Amniotic epithelial cell (primary cell): ENCODE data around the gene TRMT61A.

Experiments used
- DNase-seq: peaks from one replicate; pipeline ENCODE4 v3.0.0-alpha.2; 2010; ENCODE audit warnings: low read depth

Gene TRMT61A

DNA sequence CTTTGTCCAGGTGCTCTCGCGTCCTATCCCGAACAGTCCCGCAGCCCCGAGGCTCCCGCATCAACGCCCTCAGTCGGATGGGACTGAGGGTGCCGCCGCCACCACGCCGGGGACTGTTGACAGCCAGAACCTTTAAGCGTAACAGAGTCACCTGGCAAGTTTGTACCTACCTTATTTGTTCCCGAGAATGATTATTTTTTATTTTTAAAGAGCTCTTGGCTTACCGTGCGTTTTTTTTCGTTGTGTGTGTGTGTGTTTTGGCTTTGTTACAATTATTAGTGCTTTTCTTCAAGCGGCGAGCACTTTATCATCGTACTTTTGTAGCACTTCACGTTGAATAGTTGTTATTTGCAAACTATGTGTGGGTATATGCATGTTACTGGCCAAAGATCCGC lies 34.2 kb downstream of the TRMT61A start:
- no peak for DNase-seq

GRCh38 chr14:103563844-103564505 lies 35.0 kb downstream of the TRMT61A start:
- DNase-seq = no peak

DNA sequence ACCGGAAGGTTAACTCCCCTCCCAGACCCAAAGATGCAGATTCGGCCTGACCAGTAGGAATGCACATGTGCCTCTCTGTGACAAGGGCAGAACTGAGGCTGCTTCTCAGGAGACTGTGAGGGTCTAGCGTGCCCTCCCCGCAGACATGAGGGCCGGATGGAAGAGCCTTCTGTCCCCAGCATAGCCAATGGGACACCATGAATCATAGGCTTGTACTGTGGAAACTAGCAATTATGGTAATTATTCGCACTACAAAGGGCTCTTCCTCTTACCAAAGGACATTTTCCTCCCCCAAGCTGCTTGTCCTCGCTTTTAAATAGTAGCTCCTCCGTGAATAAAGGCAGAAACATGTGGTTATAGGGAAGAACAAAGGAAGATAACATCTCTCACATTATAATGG lies 40.0 kb downstream of the TRMT61A start:
- DNase-seq = no peak

GRCh38 chr14:103569408-103569807 lies 40.4 kb downstream of the TRMT61A start:
- no peak for DNase-seq

DNA sequence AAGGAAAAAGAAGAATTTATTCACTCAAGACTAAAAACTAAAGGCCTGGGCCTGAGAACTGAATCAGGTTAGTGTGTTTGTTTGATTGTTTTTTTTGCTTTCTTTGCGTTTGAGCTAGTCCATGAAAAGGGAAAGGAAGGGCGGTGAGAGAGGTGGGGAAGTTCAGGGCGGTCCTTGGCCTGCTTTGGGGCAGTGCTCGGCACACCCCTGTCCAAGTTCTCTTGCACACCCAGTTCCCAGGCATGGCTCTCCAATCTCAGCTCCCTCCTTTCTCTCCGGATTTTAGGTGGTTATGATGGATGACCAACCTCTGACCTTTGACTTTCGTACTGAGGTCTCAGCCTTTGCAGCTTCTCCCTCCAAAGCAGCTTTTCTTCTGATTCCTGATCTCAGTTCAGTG lies 45.1 kb downstream of the TRMT61A start:
- no peak for DNase-seq

GRCh38 chr14:103574707-103575285 lies 45.8 kb downstream of the TRMT61A start:
- no peak for DNase-seq

DNA sequence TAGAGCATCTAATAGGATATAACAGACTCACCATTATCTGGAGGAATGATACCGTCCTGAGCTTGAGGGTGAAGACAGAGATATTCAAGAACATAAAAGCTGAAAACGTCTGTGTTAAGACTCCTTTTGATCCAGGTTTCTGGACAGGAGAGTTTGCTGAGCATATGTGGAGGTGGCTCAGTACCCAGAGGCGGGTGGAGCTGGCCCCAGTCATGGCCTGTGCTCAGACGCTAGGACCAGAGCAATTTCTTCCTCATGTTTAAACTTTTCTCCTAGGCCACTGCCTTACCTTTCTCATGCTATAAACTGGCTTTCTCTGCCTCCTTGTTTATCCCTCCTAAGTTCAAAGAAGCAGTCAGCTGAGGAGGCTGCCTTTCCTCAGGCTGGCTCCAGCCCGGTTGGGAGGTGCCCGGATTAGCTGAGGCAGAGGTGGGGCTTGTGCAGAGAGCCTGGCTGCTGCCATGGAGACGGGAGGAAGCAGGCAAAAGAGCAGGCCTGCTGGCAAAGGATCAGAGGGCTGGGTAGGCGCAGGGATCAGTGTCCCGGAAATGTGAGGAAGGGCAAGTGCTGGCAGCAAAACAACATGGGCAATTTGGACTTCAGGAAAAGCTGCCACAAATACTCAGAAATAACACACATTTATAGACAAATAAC lies 47.5 kb downstream of the TRMT61A start:
- DNase-seq = peak; percentile 93

GRCh38 chr14:103578401-103579075 lies 49.5 kb downstream of the TRMT61A start:
- no peak for DNase-seq

- peak; percentile 63 for DNase-seq
These were observed 52.2 kb downstream of the TRMT61A start for GRCh38 chr14:103581206-103581605.

DNA sequence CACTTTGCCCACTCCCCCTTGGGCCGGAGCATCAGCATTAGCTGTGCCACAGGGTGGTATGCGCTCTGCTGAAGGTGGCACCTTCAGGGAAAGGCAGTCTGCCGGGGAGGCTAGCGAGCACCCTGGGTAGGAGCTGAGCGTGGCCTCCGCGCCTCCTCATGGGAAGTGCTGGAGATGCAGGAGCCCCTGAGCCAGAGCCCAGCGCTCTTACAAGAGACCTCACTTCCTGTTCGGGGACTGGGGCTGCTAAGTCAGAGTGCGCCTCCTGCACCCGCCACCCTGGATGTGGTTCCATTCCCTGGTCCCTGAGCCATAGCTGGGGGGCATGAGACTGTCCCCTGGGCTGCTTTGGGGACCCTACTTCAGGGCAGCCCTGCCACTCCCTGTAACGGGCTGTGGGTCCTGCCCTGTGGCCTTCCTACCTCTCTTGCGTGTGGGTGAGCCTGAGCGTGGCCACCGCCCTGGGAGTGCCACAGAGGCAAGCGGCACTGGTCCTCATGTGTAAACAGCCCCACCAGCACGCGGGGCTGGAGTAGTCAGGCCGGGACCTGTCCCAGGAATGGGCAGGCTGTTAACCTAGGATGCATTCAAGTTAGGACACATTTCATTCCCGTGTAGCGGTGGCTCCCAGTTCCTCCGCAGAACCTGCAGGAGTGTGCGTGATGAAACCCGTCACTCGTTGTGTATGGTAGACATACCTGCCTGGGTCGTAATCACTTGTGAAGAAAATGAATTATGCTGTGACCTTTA lies 53.1 kb downstream of the TRMT61A start:
- no peak for DNase-seq

DNA sequence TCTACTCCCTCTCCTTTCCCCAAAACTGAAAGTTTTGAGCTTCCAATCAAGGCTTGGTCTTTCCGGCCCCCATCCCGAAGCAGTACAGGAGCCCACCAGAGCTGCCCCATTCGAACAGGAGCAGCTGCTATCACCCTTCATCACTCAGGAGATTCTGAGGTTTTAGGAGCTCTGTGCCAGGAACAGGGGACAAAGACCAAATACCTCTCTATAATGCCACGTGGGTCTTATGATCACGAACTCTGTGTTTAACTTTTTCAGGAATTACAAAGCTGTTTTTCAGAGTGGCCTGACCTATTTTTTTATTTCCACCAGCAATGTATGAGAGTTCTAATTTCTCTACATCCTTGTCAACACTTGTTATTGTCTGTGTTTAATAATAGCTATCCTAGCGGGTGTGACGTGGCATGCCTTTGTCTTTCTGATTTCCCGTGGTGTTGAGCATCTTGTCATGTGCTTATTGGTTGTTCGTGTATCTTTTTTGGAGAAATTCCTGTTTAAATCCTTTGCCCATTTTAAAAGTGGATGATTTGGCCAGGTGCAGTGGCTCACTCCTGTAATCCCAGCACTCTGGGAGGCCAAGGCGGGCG lies 55.4 kb downstream of the TRMT61A start:
- DNase-seq = no peak
